OCI-LY1 (cell line): ENCODE data around the gene CMTR2.
"Not testable (repeated sequence)": the region's sequence is repeated elsewhere in the genome, so short reads cannot be mapped to it uniquely, and the experiment has no call there.

Experiments used
- EZH2 ChIP-seq: fragments of 200-600 bp; sonication (generic), shearing (Covaris generic); IDR thresholded peaks from 2 replicates; pipeline ENCODE4 v1.8.0; 2017; ENCODE audit warnings: borderline replicate concordance, mixed run types, mild to moderate bottlenecking, antibody characterized with exemption, low read length, moderate library complexity, mixed read lengths
- TF ChIP-seq, protein P1 (sequence below): fragments of 200-600 bp; sonication (generic), shearing (Covaris generic); IDR thresholded peaks from 2 replicates; pipeline ENCODE4 v1.5.1; 2017; ENCODE audit warnings: mild to moderate bottlenecking, antibody characterized with exemption, low read length, moderate library complexity, mixed read lengths

- TF ChIP-seq, protein P1, sequence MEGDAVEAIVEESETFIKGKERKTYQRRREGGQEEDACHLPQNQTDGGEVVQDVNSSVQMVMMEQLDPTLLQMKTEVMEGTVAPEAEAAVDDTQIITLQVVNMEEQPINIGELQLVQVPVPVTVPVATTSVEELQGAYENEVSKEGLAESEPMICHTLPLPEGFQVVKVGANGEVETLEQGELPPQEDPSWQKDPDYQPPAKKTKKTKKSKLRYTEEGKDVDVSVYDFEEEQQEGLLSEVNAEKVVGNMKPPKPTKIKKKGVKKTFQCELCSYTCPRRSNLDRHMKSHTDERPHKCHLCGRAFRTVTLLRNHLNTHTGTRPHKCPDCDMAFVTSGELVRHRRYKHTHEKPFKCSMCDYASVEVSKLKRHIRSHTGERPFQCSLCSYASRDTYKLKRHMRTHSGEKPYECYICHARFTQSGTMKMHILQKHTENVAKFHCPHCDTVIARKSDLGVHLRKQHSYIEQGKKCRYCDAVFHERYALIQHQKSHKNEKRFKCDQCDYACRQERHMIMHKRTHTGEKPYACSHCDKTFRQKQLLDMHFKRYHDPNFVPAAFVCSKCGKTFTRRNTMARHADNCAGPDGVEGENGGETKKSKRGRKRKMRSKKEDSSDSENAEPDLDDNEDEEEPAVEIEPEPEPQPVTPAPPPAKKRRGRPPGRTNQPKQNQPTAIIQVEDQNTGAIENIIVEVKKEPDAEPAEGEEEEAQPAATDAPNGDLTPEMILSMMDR: not testable (repeated sequence)
- not testable (repeated sequence) for TF ChIP-seq EZH2
These were observed 24.4 kb upstream of the CMTR2 start for GRCh38 chr16:71313591-71313990.
